Hepatic stellate cell (primary cell): ENCODE measurements around the gene DLGAP5.
A peak's percentile ranks its signal among the peaks of the same experiment; 100 is the strongest.

Source experiments
- DNase-seq: peaks from one replicate; pipeline ENCODE4 v3.0.0; 2011; ENCODE audit warnings: low spot score

Gene DLGAP5

DNA sequence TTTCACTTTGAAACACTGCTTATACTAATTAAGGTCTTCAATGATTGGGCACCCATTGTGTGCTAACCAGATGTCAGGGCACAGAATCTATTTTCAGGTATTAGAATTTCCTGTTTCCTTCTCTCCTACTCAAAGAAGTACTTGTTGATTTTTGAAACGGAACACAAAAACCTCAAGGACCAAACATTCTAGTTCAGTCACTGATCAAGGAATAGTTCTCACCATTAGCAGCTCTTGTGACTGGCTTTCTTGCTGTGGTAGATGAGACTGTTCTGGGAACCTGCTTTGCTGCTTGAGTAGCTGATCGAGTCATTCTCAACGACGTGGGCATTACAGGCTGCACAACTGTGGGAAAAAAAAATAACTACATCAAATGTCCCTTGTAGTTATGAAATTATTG is 11.0 kb downstream of the DLGAP5 start:
- peak; percentile 14 for DNase-seq

DNA sequence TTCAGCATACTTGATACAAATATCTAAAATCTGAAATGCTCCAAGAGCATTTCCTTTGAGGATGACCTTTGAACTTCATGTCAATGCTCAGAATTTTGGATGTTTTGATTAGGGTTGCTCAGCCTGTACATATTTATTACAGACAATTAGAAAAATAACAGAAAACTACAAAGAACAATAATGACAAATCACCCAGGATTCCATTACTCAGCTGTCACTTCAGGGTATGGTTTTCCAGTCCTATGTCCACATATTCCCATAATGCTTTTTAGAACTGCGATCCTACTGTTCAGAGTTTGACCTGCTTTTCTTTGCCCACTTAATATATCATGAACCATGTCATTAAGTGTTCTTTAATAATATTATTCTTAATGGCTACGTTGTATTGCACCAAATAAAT is 11.4 kb downstream of the DLGAP5 start:
- DNase-seq = peak; percentile 17

DNA sequence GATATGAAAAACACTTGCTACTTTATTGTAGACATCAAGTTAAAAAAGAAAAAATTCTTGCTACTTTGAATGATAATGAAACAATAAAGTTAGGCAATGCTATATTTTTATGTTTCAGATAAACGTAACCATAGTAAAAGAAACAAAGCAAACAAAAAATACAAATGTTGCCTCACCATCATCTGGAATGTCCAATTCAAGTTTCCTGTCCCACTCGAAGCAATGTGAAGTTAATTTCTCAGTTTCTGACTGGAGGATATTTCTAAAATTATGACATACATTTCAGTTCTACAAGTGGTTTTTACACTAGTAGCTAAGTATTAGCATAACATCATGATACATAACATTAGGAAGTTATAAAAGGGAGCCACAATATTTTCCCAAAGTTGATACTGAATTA is 20.9 kb downstream of the DLGAP5 start:
- DNase-seq = no peak

- DNase-seq = peak; percentile 29
Observed at GRCh38 chr14:55160989-55161388, 30.4 kb downstream of the DLGAP5 start.

DNA sequence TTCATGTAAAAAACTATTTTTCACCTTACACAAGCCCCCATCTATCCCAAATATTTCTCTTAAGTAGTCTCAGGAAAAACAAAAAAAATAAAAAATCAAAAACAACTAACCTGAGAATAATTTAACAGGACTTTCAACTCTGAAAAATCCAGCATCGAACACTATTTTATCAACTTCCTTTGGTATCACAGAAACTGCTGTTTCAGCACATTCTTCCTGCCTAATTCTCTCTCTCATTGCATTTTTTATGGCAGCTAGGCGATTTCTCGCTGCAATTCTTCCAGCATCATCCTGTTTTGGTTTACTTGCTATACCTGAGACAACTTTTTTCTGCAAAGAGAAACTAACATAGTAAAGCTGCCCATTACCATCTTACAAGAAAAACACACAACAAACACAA is 33.0 kb downstream of the DLGAP5 start:
- DNase-seq = no peak

DNA sequence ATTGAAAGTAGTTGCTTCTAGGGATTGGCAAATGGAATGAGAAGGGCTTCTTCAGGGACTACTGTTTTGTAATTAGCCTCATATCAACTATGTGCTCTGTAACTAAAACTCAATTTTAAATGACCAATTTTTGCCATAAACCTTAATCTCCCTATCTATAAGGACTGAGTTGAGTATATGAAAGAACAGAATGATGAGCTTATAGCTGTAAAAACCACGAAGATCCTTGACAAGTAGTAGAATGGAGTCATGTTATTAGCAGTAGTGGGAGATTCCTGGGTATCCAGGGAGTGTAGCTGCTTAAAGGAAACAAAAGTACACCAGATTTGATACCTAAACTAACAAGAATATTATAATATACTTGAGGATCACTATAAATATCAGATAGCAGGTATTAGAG is 34.3 kb downstream of the DLGAP5 start:
- DNase-seq = no peak

- no peak for DNase-seq
Observed at GRCh38 chr14:55153951-55154350, 37.4 kb downstream of the DLGAP5 start.

DNA sequence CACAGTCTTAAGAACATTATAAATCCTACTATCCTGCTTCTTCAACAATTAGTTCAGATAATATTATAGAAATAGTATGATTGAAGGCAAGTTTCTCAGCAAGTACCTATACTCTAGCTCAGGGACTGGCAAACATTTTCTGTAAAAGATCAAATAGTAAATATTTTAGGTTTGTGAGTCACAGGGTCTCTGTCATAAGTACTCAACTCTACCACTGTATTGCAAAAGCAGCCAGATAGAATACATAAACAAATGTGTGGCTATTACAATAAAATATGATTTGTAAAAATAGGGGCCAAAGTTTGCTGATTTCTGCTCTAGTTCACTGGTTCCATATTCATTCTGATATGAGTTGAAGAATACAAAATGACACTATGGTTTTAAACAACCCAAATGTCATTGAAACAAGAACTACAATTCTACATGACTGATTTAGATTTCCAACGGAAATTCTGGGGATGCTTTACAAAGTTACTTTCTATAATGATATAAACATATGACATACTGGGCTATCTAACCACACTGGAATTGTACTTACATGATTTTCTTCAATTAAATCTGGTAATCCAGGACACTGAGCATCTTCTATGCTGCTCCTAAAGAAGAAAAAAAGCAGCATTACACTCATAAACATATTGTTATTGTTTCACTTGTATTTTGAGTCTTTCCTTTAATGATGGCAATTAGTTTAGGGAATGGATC is 39.2 kb downstream of the DLGAP5 start:
- DNase-seq = no peak

- DNase-seq = no peak
Observed at GRCh38 chr14:55151601-55152000, 39.8 kb downstream of the DLGAP5 start.

DNA sequence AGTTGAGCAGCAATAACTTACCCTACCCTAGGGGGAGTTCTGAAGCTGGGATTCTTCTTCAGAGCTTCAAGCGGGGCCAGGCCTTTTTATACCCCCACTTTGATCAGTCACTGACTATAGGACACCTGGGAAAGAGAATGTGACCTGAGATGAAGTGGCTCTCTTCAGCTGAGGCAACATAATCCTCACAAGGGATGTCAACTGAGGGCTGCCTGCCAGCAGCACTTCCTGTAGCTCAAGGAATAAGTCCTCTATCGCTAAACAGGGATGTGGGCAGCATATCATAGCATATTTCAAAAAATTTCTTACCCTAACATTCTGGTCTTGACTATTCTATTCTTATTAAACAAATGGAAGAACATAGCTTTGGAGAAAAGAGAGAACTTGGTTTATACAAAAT is 45.0 kb downstream of the DLGAP5 start:
- no peak for DNase-seq

DNA sequence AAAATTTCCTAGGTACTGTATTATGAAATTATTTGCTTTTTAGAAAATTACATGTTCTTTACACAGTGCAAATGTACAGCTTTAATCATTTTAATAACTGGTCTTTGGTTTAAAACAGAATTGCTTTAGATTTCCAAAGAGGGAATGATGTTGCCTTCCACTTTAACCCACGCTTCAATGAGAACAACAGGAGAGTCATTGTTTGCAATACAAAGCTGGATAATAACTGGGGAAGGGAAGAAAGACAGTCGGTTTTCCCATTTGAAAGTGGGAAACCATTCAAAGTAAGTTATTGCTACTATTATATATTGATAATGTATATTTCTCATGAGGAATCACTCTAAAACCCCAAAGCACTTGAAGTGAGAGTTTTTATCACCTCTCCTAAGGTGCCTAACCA is 48.9 kb downstream of the DLGAP5 start:
- DNase-seq = no peak

GRCh38 chr14:55141825-55142224 is 49.6 kb downstream of the DLGAP5 start:
- DNase-seq = no peak

- DNase-seq = no peak
Observed at GRCh38 chr14:55139696-55140509, 51.5 kb downstream of the DLGAP5 start.

DNA sequence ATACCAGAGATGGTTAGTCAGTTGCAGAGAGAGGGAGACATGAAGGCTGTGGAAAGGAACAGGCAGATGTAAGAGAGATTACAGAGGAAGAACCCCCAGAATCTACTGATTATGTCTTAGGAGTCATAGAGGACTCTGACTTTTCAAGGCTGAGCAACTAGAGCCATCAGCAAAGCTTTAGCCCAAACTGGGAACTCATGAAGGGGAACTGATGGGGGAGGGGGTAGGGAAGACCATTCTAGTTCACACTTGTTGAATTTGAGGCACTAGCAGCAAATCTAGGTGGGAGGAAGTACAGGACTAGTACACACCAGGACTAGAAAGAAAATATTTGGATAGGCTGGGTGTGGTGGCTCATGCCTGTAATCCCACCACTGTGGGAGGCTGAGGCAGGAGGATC is 52.2 kb downstream of the DLGAP5 start:
- DNase-seq = no peak

DNA sequence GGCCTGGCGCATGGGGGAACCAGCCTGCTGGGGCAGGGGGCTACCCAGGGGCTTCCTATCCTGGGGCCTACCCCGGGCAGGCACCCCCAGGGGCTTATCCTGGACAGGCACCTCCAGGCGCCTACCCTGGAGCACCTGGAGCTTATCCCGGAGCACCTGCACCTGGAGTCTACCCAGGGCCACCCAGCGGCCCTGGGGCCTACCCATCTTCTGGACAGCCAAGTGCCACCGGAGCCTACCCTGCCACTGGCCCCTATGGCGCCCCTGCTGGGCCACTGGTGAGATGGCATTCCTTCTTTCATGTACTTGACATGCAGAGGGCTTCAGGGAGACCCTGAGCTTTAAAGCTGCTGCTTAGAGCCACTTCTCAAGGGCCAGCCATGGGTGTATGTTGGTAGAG is 53.3 kb downstream of the DLGAP5 start:
- DNase-seq = no peak

GRCh38 chr14:55136885-55137786 is 54.2 kb downstream of the DLGAP5 start:
- DNase-seq = peak; percentile 80

- DNase-seq = peak; percentile 50
Observed at GRCh38 chr14:55136241-55136640, 55.1 kb downstream of the DLGAP5 start.

DNA sequence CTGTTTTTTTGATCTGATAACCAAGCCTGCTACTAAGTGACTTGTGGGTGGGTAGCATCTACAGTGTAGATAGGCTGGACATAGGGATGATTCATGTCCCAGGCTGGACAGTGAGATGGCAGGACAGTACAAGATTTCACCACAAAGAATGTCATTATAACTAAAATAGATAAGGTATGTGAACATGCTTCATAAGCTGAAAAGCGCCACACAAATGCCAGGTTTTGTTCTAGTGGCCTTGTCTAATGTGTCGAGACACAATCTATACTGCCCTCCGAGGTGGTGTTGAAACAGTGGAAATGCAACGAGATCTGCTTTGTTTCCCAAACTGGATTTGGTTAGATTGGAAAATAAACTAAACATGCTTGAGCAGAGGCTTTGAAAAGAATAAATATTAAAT is 58.0 kb downstream of the DLGAP5 start:
- DNase-seq = peak; percentile 36

- no peak for DNase-seq
Observed at GRCh38 chr14:55131370-55132137, 59.8 kb downstream of the DLGAP5 start.

GRCh38 chr14:55130196-55130550 is 61.2 kb downstream of the DLGAP5 start:
- DNase-seq = no peak

DNA sequence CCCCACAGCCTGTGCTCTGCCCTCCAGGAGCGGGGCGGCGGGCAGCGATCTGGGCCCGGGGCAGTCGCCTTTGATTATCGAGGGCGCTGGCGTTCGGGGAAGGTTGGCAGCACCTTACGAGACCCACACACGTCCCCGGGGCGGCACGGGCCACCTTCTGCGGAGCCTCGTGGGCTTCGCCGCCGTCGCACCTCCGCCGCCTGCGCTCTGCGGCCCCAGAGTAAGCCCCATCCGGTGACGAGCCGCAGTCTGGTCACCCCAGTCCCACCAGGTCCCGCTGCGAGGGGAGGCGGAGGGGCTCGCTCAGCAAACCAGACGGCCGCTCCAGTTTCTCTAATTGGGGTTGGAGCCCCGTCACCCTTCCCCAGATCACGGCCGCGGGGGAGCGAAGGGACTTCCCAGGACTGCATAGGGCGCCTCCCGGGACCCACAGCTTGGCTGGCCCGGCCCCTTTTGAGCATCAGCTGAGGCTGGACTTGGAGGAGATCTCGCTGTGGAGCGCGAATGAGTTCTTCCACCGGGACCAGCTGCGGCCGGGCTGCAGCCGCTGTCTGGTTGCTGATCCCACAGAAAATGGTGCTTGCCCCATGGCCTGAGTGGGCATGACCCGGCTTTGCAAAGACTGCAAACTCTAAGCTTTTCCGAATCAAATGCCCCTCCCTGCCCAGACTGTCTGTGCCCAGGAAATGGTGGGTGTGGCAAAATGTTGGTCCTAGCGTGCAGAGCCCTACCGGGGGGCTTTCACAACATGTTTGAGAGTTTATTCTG is 61.8 kb downstream of the DLGAP5 start:
- DNase-seq = peak; percentile 84
